ENCODE measurements around the gene EYS. TPM values are rescaled to one million over a fixed set of nuclear protein-coding genes. Genes with fewer than 3 reads are reported as not detected.
"Not testable (repeated sequence)": the region's sequence is repeated elsewhere in the genome, so short reads cannot be mapped to it uniquely, and the experiment has no call there.

Gene EYS
- total RNA-seq, 5 donors from 2014 or later (not counting 1 experiment from before 2014, with no cell fraction given): not detected

DNA sequence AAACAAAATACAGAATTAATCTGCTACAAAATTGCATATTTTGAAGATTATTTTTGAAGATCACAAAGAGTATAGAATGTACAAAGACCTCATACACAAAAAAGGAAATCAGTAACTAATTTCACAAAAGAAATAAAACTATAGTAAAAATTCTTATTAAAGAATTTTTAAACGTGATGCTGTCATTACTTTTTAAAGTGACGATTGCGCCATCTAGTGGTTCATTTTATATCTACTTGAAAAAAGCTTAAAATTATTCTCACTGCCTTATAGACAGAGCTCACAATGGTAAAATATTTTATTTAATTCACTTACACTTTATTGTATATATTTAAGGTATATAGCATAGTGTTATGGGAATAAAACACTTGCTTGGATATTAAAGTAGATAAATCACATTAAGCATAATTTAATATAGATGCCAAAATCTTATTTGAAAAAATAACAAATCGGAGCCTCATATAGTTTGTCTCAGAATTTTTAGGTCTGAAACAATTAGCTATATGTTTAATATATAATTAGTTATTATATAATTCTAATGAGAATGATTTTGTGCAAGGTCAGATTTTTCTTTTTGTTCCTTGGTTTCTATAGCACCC lies 1942.6 kb downstream of the EYS start:
- Mint-ChIP-seq H3K27ac (no peak overlapping the region), H3K4me1 (no peaks in the 10 kb centered on the region), H3K9me3 (peaks cover 0 to 6% (median 2%) of the 10 kb centered on the region in 3 donors), H3K36me3 (no peaks in the 10 kb centered on the region), H3K27me3 (peaks cover 0 to 7% of the 10 kb centered on the region in 2 donors), H3K4me3 (no peak overlapping the region)
- ATAC-seq (replicated peaks in 1 of 4) (no peak), DNase-seq (peak in 1 of 35 experiments; percentile 74)
- CTCF ChIA-PET: interaction anchor here (0.5 to 3.4 kb wide), 24 partner anchors 9 to 1048 kb away, joined by 3 to 137 read pairs (median 5); partner anchors contain the start of gene PHF3 (in 1 of the 2)
- WGBS (ENCODE audit: insufficient coverage): no CpG with 5 or more reads among the region's 4 CpGs
- H3K27me3 ChIP-seq (replicated peaks in 1 of 2; ENCODE audit: control insufficient read depth in 2 of 2, extremely low read depth in 1 of 2, insufficient read depth in 2 of 2, low read length in 1 of 2): no peaks in the 10 kb centered on the region
- H3K9me3 ChIP-seq: no peaks in the 10 kb centered on the region
- no peak overlapping the region for H3K4me3 ChIP-seq (ENCODE audit: control insufficient read depth in 1 of 2, extremely low read depth in 1 of 2, low read length in 1 of 2)
- H3K36me3 ChIP-seq (ENCODE audit: control insufficient read depth in 2 of 2, extremely low read depth in 1 of 2, insufficient read depth in 1 of 2, low read length in 1 of 2): no peaks in the 10 kb centered on the region
- POLR2A ChIA-PET: no interaction called here
- H3K4me1 ChIP-seq (ENCODE audit: control insufficient read depth in 1 of 2, extremely low read depth in 1 of 2, insufficient read depth in 2 of 2, low read length in 2 of 2): no peaks in the 10 kb centered on the region
- H3K27ac ChIP-seq (ENCODE audit: low read length): no peak overlapping the region

DNA sequence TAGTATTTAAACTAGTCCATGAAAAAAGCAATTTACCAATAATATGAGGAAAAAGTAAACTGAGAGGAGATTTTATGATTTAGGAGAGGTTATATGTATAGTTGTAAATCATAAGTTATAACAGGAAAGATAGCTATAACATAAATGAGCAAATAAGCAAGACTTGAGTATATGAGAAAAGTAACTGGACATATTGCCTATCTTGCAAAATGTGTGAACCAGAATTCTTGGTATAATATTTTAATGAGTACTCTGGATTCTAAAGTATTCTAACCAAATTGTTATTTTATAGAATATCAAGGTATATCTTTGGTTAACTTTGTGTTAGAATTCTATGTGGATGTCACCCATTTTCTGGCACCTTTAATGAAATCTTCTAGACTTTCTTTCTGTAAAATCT lies 1946.8 kb downstream of the EYS start:
- Mint-ChIP-seq H3K4me3 (no peak overlapping the region), H3K9me3 (peaks cover 0 to 22% (median 5%) of the 10 kb centered on the region in 3 donors), H3K4me1 (no peaks in the 10 kb centered on the region), H3K27ac (no peak overlapping the region), H3K36me3 (peaks cover 17% of the 10 kb centered on the region), H3K27me3 (no peaks in the 10 kb centered on the region)
- ChIA-PET CTCF (interaction anchor here (1.3 to 3.2 kb wide), 2 partner anchors 162 kb away, joined by 4 to 23 read pairs; no protein-coding TSS in a partner anchor), POLR2A (no interaction called here)
- Histone ChIP-seq H3K36me3 (ENCODE audit: control insufficient read depth in 2 of 2, extremely low read depth in 1 of 2, insufficient read depth in 1 of 2, low read length in 1 of 2) (no peaks in the 10 kb centered on the region), H3K4me3 (ENCODE audit: control insufficient read depth in 1 of 2, extremely low read depth in 1 of 2, low read length in 1 of 2) (no peak overlapping the region), H3K4me1 (ENCODE audit: control insufficient read depth in 1 of 2, extremely low read depth in 1 of 2, insufficient read depth in 2 of 2, low read length in 2 of 2) (no peaks in the 10 kb centered on the region), H3K9me3 (no peaks in the 10 kb centered on the region), H3K27ac (ENCODE audit: low read length) (no peak overlapping the region), H3K27me3 (replicated peaks in 1 of 2; ENCODE audit: control insufficient read depth in 2 of 2, extremely low read depth in 1 of 2, insufficient read depth in 2 of 2, low read length in 1 of 2) (no peaks in the 10 kb centered on the region)
- ATAC-seq (replicated peaks in 1 of 4) (no peak), DNase-seq (no peak)

DNA sequence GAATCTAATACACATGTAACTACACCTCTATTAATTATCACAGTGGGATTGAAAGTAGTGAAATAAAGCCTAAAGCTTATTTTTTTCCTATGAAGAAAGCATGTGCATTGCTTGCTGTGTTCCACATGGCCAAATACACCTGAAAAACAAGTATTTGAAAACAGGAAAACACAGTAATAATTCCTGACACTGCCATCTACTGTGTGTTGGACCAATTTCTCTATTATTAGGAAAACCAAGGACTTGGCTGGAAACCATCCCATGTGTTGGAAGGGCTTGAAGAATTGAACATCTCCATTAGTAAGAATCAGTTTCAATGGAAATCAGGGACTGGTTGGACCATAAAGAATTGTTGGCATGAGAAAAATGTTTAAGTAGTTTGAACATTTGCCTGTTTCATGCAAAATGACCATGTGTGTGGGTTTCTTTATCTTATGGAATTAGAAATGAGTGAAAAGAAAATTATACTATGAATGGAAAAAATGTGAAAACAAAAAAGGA lies 1947.4 kb downstream of the EYS start:
- DNase-seq (no peak), ATAC-seq (replicated peaks in 1 of 4) (no peak)
- Mint-ChIP-seq H3K36me3 (peaks cover 22% of the 10 kb centered on the region), H3K9me3 (peaks cover 0 to 22% (median 5%) of the 10 kb centered on the region in 3 donors), H3K27ac (no peak overlapping the region), H3K4me1 (no peaks in the 10 kb centered on the region), H3K4me3 (no peak overlapping the region), H3K27me3 (no peaks in the 10 kb centered on the region)
- Histone ChIP-seq H3K4me3 (ENCODE audit: control insufficient read depth in 1 of 2, extremely low read depth in 1 of 2, low read length in 1 of 2) (no peak overlapping the region), H3K4me1 (ENCODE audit: control insufficient read depth in 1 of 2, extremely low read depth in 1 of 2, insufficient read depth in 2 of 2, low read length in 2 of 2) (no peaks in the 10 kb centered on the region), H3K9me3 (no peaks in the 10 kb centered on the region), H3K27me3 (replicated peaks in 1 of 2; ENCODE audit: control insufficient read depth in 2 of 2, extremely low read depth in 1 of 2, insufficient read depth in 2 of 2, low read length in 1 of 2) (no peaks in the 10 kb centered on the region), H3K36me3 (ENCODE audit: control insufficient read depth in 2 of 2, extremely low read depth in 1 of 2, insufficient read depth in 1 of 2, low read length in 1 of 2) (no peaks in the 10 kb centered on the region), H3K27ac (ENCODE audit: low read length) (no peak overlapping the region)
- CTCF ChIA-PET: interaction anchor here in 1 of 2 donors (1.3 kb wide), 1 partner anchor 161 kb away, joined by 4 read pairs; no protein-coding TSS in a partner anchor
- POLR2A ChIA-PET: no interaction called here

DNA sequence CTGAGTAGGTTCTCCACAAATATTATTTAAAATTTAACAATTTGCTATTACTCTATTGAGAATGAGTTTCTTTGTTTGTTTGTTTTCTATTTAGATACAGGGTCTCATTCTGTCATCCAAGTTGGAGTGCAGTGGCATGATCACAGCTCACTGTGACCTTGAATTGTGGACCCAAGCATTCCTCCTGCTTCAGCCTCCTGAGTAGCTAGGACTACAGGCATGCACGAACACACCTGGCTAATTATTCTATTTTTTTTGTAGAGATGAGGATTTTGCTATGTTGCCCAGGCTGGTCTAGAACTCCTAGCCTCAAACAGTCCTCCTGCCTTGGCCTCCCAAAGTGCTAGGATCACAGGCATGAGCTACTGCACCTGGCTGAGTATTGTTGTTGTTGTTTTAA lies 1949.2 kb downstream of the EYS start:
- H3K36me3 Mint-ChIP-seq: peaks cover 29% of the 10 kb centered on the region
- Histone ChIP-seq H3K36me3 (ENCODE audit: control insufficient read depth in 2 of 2, extremely low read depth in 1 of 2, insufficient read depth in 1 of 2, low read length in 1 of 2) (no peaks in the 10 kb centered on the region), H3K27me3 (replicated peaks in 1 of 2; ENCODE audit: control insufficient read depth in 2 of 2, extremely low read depth in 1 of 2, insufficient read depth in 2 of 2, low read length in 1 of 2) (no peaks in the 10 kb centered on the region), H3K4me3 (ENCODE audit: control insufficient read depth in 1 of 2, extremely low read depth in 1 of 2, low read length in 1 of 2) (no peak overlapping the region), H3K9me3 (no peaks in the 10 kb centered on the region), H3K27ac (ENCODE audit: low read length) (no peak overlapping the region), H3K4me1 (ENCODE audit: control insufficient read depth in 1 of 2, extremely low read depth in 1 of 2, insufficient read depth in 2 of 2, low read length in 2 of 2) (no peaks in the 10 kb centered on the region)
- no peak overlapping the region for H3K4me3 Mint-ChIP-seq
- H3K27me3 Mint-ChIP-seq: no peaks in the 10 kb centered on the region
- DNase-seq (no peak), ATAC-seq (replicated peaks in 1 of 4) (no peak)
- H3K9me3 Mint-ChIP-seq: peaks cover 0 to 22% (median 5%) of the 10 kb centered on the region in 3 donors
- ChIA-PET POLR2A (no interaction called here), CTCF (interaction anchor here in 1 of 2 donors (1.0 kb wide), 1 partner anchor 43 kb away, joined by 3 read pairs; no protein-coding TSS in a partner anchor)
- WGBS (ENCODE audit: insufficient coverage): no CpG with 5 or more reads among the region's 1 CpG
- H3K27ac Mint-ChIP-seq: no peak overlapping the region
- no peaks in the 10 kb centered on the region for H3K4me1 Mint-ChIP-seq

DNA sequence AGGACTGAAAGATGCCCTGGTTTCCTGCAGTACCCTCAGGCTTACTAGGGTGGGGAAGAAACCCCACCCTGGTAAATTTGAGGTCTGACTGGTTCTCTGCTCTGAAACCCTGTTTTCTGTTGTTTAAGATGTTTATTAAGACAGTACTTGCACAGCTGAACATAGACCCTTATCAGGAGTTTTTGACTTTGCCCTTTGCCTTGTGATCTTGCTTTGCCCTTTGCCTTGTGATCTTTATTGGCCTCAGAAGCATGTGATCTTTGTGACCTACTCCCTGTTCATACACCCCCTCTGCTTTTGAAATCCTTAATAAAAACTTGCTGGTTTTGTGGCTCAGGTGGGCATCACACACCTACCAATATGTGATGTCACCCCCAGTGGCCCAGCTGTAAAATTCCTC lies 1949.8 kb downstream of the EYS start:
- CTCF ChIA-PET; H3K27ac ChIP-seq (ENCODE audit: low read length): not testable (repeated sequence)

DNA sequence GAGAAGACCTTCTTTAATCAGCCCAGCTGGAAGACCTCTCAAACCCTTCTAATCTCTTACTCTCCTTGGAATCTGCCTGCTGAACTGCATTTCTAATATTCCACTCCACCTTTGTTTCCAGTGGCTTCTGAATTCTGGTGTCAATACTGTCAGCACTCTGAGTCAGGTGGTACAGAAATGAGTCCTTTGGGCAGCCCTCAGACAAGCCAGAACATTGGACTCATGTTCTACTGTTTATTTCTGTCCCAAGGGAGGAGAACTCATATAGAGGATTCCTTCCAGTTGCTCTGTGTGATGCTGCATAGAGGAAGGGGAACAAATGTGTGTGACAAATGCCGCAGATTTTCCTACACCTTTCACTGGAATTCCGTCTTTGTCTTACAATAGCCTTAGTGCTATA lies 1956.6 kb downstream of the EYS start:
- no CpG with 5 or more reads among the region's 2 CpGs for whole genome bisulfite sequencing (ENCODE audit: insufficient coverage)
- CTCF ChIA-PET: no interaction called here

More for the DNA sequence above, 1949.8 kb downstream of the EYS start:
- H3K4me3 ChIP-seq (ENCODE audit: control insufficient read depth in 1 of 2, extremely low read depth in 1 of 2, low read length in 1 of 2); ATAC-seq (replicated peaks in 1 of 4); H3K9me3 ChIP-seq; H3K4me1 ChIP-seq (ENCODE audit: control insufficient read depth in 1 of 2, extremely low read depth in 1 of 2, insufficient read depth in 2 of 2, low read length in 2 of 2); H3K36me3 ChIP-seq (ENCODE audit: control insufficient read depth in 2 of 2, extremely low read depth in 1 of 2, insufficient read depth in 1 of 2, low read length in 1 of 2); H3K4me3 Mint-ChIP-seq; H3K27ac Mint-ChIP-seq; POLR2A ChIA-PET; H3K4me1 Mint-ChIP-seq; H3K27me3 ChIP-seq (replicated peaks in 1 of 2; ENCODE audit: control insufficient read depth in 2 of 2, extremely low read depth in 1 of 2, insufficient read depth in 2 of 2, low read length in 1 of 2); DNase-seq; H3K27me3 Mint-ChIP-seq: not testable (repeated sequence)
- Mint-ChIP-seq H3K9me3 (peaks cover 0 to 22% (median 5%) of the 10 kb centered on the region in 3 donors), H3K36me3 (peaks cover 32% of the 10 kb centered on the region)

More for the DNA sequence above, 1956.6 kb downstream of the EYS start:
- no peak for DNase-seq
- H3K36me3 ChIP-seq (ENCODE audit: control insufficient read depth in 2 of 2, extremely low read depth in 1 of 2, insufficient read depth in 1 of 2, low read length in 1 of 2): no peaks in the 10 kb centered on the region
- H3K27ac ChIP-seq (ENCODE audit: low read length): no peak overlapping the region
- H3K36me3 Mint-ChIP-seq: peaks cover 52% of the 10 kb centered on the region
- POLR2A ChIA-PET: no interaction called here
- H3K9me3 ChIP-seq: no peaks in the 10 kb centered on the region
- H3K9me3 Mint-ChIP-seq: peaks cover 0 to 15% (median 7%) of the 10 kb centered on the region in 3 donors
- H3K4me3 Mint-ChIP-seq: no peak overlapping the region
- no peaks in the 10 kb centered on the region for H3K4me1 ChIP-seq (ENCODE audit: control insufficient read depth in 1 of 2, extremely low read depth in 1 of 2, insufficient read depth in 2 of 2, low read length in 2 of 2)
- no peak overlapping the region for H3K4me3 ChIP-seq (ENCODE audit: control insufficient read depth in 1 of 2, extremely low read depth in 1 of 2, low read length in 1 of 2)
- no peak for ATAC-seq (replicated peaks in 1 of 4)
- H3K27me3 ChIP-seq (replicated peaks in 1 of 2; ENCODE audit: control insufficient read depth in 2 of 2, extremely low read depth in 1 of 2, insufficient read depth in 2 of 2, low read length in 1 of 2): no peaks in the 10 kb centered on the region
- H3K27me3 Mint-ChIP-seq: peaks cover 8 to 10% of the 10 kb centered on the region in 2 donors
- H3K4me1 Mint-ChIP-seq: no peaks in the 10 kb centered on the region
- no peak overlapping the region for H3K27ac Mint-ChIP-seq
